GM23338 (cell line): ENCODE measurements around the gene LYSMD4. TPM values are rescaled to one million over a fixed set of nuclear protein-coding genes. Genes with fewer than 3 reads are reported as not detected.

Experiments used
- ATAC-seq: fragments of 200-7000 bp; cut with Tn5 transposase; 3 replicates; pipeline ENCODE4 v1.9.1; 2020
- DNase-seq: peaks from one replicate; pipeline ENCODE4 v3.0.0-alpha.2; 2015; ENCODE audit warnings: low spot score
- H2AFZ ChIP-seq: fragments of 200-600 bp; sonication (generic); 2 replicates; pipeline ENCODE4 v1.8.0; 2016; ENCODE audit warnings: antibody characterized with exemption, mild to moderate bottlenecking, moderate library complexity
- H3F3A ChIP-seq: fragments of 200-600 bp; sonication (generic); replicated peaks from 2 replicates; pipeline ENCODE4 v1.8.0; 2017; ENCODE audit warnings: antibody characterized with exemption, mixed run types, low read depth
- H3K27ac ChIP-seq: fragments of 200-600 bp; sonication (generic); 2 replicates; pipeline ENCODE4 v1.6.1; 2016; ENCODE audit warnings: low read depth
- H3K27me3 ChIP-seq: fragments of 200-600 bp; sonication (generic); 2 replicates; pipeline ENCODE4 v1.8.0; 2016; ENCODE audit warnings: mild to moderate bottlenecking, mixed run types, moderate library complexity; ENCODE audit not compliant: insufficient read depth
- H3K36me3 ChIP-seq: fragments of 200-600 bp; sonication (generic); 2 replicates; pipeline ENCODE4 v1.8.0; 2016; ENCODE audit warnings: mild to moderate bottlenecking; ENCODE audit not compliant: insufficient read depth
- H3K4me1 ChIP-seq: fragments of 200-600 bp; sonication (generic); 2 replicates; pipeline ENCODE4 v1.8.0; 2016; ENCODE audit warnings: mild to moderate bottlenecking, moderate library complexity; ENCODE audit not compliant: insufficient read depth
- H3K4me2 ChIP-seq: fragments of 200-600 bp; sonication (generic); 2 replicates; pipeline ENCODE4 v1.7.1; 2017; ENCODE audit warnings: mixed run types
- H3K4me3 ChIP-seq: fragments of 200-600 bp; sonication (generic); 2 replicates; pipeline ENCODE4 v1.6.1; 2016; ENCODE audit warnings: mixed run types
- H3K79me2 ChIP-seq: fragments of 200-600 bp; sonication (generic); replicated peaks from 2 replicates; pipeline ENCODE4 v1.8.0; 2017; ENCODE audit warnings: mild to moderate bottlenecking; ENCODE audit not compliant: insufficient read depth
- H3K9me2 ChIP-seq: fragments of 200-600 bp; sonication (generic); 2 replicates; pipeline ENCODE4 v1.8.0; 2017; ENCODE audit not compliant: insufficient read depth
- H4K20me1 ChIP-seq: fragments of 200-600 bp; sonication (generic); replicated peaks from 2 replicates; pipeline ENCODE4 v1.8.0; 2017; ENCODE audit warnings: mild to moderate bottlenecking; ENCODE audit not compliant: insufficient read depth
- H3K27ac Mint-ChIP-seq: 2 replicates; pipeline ENCODE4 v1.8.0; 2020; ENCODE audit warnings: inconsistent platforms, mild to moderate bottlenecking, moderate library complexity, mixed read lengths
- H3K27me3 Mint-ChIP-seq: 3 replicates; pipeline ENCODE4 v1.8.0; 2022; ENCODE audit warnings: low read depth, mild to moderate bottlenecking, moderate library complexity, mixed read lengths, inconsistent platforms; ENCODE audit not compliant: insufficient read depth, poor library complexity
- H3K36me3 Mint-ChIP-seq: 3 replicates; pipeline ENCODE4 v1.8.0; 2021; ENCODE audit warnings: low read depth, mild to moderate bottlenecking, inconsistent platforms, moderate library complexity, mixed read lengths
- H3K4me1 Mint-ChIP-seq: 3 replicates; pipeline ENCODE4 v1.8.0; 2020; ENCODE audit warnings: mild to moderate bottlenecking, inconsistent platforms, mixed read lengths
- H3K4me3 Mint-ChIP-seq: 3 replicates; pipeline ENCODE4 v1.8.0; 2021; ENCODE audit warnings: moderate library complexity, mild to moderate bottlenecking, inconsistent platforms, mixed read lengths
- H3K9me3 Mint-ChIP-seq: 3 replicates; pipeline ENCODE4 v1.8.0; 2020; ENCODE audit warnings: moderate library complexity, mild to moderate bottlenecking, inconsistent platforms, mixed read lengths
- ZNF114 ChIP-seq: fragments of 250-450 bp; sonication (Bioruptor Pico); IDR thresholded peaks from 2 replicates; pipeline ENCODE4 v1.5.0; 2020; ENCODE audit warnings: mild to moderate bottlenecking, moderate library complexity
- polyA plus RNA-seq: library from polyadenylated mRNA; unstranded; fragments of >200 nt; fragmentation: Nextera tagmentation; extraction: Ambion mirVana; gene quantifications from 2 replicates; pipeline ENCODE4 v1.2.1, GENCODE V29; 2016
- total RNA-seq: library from RNA; depleted of rRNA; stranded (reverse); fragments of >200 nt; shearing (Covaris generic); gene quantifications from 2 replicates; pipeline ENCODE4 v1.2.3, GENCODE V29; 2014
- TF ChIP-seq, protein P1 (sequence below): fragments of 250-450 bp; sonication (Bioruptor Pico); IDR thresholded peaks from 2 replicates; pipeline ENCODE4 v1.5.0; 2020; ENCODE audit warnings: mild to moderate bottlenecking, moderate library complexity
- TF ChIP-seq, protein P2 (sequence below): IDR thresholded peaks from 2 replicates; pipeline ENCODE4 v1.6.1; 2016; ENCODE audit warnings: antibody characterized with exemption

Gene LYSMD4
- total and polyA plus RNA-seq, 2 experiments from 2014 or later: 7.5 to 23.8 TPM

DNA sequence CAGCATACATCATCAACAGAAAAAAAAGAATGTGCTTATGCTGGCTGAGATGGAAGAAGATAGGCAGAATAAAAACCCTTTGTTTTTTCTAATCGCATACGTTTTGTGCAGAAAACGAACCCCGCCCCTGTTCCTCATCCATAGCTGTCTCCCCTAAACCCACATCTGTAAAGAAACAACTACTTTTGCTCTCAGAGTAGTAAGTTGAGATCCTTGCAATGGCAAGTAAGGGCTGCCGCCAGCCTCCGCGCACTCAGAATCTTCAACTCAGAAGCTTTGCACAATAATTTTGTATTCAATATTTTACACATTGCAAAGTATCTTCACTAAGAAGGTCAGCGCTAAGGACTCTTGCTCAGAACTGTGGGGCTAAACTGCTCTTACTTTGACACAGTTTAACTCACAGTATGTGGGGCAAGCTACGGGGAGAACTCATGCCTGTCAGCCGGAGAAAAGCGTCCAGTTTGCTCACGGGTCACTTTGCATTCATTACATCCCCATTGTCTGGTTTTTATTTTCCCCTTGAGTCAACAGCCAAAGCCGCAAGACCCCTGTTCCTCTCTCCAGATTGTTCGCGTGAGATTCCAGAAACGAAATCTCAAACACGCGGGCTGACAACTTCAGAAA is 1.0 kb downstream of the LYSMD4 start (continued):
- TF ChIP-seq, protein P1, sequence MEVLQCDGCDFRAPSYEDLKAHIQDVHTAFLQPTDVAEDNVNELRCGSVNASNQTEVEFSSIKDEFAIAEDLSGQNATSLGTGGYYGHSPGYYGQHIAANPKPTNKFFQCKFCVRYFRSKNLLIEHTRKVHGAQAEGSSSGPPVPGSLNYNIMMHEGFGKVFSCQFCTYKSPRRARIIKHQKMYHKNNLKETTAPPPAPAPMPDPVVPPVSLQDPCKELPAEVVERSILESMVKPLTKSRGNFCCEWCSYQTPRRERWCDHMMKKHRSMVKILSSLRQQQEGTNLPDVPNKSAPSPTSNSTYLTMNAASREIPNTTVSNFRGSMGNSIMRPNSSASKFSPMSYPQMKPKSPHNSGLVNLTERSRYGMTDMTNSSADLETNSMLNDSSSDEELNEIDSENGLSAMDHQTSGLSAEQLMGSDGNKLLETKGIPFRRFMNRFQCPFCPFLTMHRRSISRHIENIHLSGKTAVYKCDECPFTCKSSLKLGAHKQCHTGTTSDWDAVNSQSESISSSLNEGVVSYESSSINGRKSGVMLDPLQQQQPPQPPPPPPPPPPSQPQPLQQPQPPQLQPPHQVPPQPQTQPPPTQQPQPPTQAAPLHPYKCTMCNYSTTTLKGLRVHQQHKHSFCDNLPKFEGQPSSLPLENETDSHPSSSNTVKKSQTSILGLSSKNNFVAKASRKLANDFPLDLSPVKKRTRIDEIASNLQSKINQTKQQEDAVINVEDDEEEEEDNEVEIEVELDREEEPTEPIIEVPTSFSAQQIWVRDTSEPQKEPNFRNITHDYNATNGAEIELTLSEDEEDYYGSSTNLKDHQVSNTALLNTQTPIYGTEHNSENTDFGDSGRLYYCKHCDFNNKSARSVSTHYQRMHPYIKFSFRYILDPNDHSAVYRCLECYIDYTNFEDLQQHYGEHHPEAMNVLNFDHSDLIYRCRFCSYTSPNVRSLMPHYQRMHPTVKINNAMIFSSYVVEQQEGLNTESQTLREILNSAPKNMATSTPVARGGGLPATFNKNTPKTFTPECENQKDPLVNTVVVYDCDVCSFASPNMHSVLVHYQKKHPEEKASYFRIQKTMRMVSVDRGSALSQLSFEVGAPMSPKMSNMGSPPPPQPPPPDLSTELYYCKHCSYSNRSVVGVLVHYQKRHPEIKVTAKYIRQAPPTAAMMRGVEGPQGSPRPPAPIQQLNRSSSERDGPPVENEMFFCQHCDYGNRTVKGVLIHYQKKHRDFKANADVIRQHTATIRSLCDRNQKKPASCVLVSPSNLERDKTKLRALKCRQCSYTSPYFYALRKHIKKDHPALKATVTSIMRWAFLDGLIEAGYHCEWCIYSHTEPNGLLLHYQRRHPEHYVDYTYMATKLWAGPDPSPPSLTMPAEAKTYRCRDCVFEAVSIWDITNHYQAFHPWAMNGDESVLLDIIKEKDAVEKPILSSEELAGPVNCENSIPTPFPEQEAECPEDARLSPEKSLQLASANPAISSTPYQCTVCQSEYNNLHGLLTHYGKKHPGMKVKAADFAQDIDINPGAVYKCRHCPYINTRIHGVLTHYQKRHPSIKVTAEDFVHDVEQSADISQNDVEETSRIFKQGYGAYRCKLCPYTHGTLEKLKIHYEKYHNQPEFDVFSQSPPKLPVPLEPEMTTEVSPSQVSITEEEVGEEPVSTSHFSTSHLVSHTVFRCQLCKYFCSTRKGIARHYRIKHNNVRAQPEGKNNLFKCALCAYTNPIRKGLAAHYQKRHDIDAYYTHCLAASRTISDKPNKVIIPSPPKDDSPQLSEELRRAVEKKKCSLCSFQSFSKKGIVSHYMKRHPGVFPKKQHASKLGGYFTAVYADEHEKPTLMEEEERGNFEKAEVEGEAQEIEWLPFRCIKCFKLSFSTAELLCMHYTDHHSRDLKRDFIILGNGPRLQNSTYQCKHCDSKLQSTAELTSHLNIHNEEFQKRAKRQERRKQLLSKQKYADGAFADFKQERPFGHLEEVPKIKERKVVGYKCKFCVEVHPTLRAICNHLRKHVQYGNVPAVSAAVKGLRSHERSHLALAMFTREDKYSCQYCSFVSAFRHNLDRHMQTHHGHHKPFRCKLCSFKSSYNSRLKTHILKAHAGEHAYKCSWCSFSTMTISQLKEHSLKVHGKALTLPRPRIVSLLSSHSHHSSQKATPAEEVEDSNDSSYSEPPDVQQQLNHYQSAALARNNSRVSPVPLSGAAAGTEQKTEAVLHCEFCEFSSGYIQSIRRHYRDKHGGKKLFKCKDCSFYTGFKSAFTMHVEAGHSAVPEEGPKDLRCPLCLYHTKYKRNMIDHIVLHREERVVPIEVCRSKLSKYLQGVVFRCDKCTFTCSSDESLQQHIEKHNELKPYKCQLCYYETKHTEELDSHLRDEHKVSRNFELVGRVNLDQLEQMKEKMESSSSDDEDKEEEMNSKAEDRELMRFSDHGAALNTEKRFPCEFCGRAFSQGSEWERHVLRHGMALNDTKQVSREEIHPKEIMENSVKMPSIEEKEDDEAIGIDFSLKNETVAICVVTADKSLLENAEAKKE (CRISPR knock-in tag): no peak
- TF ChIP-seq, protein P2, sequence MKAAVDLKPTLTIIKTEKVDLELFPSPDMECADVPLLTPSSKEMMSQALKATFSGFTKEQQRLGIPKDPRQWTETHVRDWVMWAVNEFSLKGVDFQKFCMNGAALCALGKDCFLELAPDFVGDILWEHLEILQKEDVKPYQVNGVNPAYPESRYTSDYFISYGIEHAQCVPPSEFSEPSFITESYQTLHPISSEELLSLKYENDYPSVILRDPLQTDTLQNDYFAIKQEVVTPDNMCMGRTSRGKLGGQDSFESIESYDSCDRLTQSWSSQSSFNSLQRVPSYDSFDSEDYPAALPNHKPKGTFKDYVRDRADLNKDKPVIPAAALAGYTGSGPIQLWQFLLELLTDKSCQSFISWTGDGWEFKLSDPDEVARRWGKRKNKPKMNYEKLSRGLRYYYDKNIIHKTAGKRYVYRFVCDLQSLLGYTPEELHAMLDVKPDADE: no peak

DNA sequence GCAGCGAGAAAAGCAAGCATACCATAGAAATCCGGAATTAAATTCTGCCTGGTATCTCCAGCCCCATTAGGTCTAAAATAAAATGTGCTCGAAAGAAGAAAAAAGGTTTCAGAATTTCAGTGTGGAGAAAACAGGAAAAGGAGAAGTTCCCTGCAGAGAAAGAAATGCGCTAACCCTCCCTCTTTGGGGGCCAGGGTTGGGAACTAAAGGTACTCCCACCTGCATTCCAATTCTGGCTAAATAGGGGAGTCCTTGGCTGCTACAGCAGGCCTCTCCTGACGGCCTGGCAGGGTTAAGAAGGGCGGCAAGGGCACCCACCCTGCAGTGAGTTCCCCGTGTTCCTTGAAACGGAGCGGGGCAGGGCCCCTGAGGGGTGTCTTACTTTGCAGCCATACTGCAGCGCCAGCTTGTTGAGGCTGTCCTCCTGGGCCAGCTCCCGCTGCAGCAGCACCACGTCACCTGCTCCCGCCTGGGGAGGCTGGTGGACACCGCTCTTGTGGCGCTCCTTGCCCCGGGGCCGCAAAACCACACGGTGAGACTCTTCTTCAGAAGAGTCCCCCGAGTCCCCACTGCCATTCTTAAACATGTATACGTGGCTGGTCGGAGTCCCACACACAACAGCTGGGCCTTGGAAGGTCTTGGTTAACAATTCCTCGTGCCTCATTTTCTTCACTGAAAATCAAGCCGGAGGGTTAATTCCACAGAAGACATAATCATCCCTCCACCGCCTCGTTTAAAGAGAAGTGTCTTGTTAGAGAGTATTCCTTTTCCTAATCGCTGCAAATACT is 1.7 kb downstream of the LYSMD4 start:
- H3K27ac Mint-ChIP-seq: no peak overlapping the region
- peak overlapping the region; percentile 82 for H3K4me3 Mint-ChIP-seq
- Histone ChIP-seq H3F3A (0 out of 2 replicates have a peak, but pooled peaks cover 3% of the 10 kb centered on the region), H3K27me3 (peaks cover 9% of the 10 kb centered on the region), H3K4me2 (peak overlapping the region; percentile 98), H3K9me2 (no peaks in the 10 kb centered on the region), H4K20me1 (no peaks in the 10 kb centered on the region; the same call in none of the 2 replicates), H3K4me3 (peak overlapping the region; percentile 80), H3K79me2 (peaks cover 6% of the 10 kb centered on the region), H3K4me1 (peaks cover 25% of the 10 kb centered on the region), H2AFZ (no peak overlapping the region), H3K36me3 (0 out of 2 replicates have a peak, but pooled peaks cover 3% of the 10 kb centered on the region), H3K27ac (peak overlapping the region; percentile 76)
- peak; percentile 76 for DNase-seq
- no peaks in the 10 kb centered on the region for H3K9me3 Mint-ChIP-seq
- peaks cover 22% of the 10 kb centered on the region for H3K36me3 Mint-ChIP-seq
- H3K27me3 Mint-ChIP-seq: peaks cover 6% of the 10 kb centered on the region
- peaks cover 30% of the 10 kb centered on the region for H3K4me1 Mint-ChIP-seq
- ATAC-seq: peak; percentile 18
- TF ChIP-seq, protein P1 (CRISPR knock-in tag): no peak
- TF ChIP-seq ZNF114: no peak
